Measurements from ENCODE around the gene AGA.

Gene AGA

GRCh38 chr4:177385576-177386277 lies 56.5 kb downstream of the AGA start:
- DNase-seq = peak; percentile 51

GRCh38 chr4:177384856-177385397 lies 57.3 kb downstream of the AGA start:
- peak; percentile 25 for DNase-seq

- DNase-seq = no peak
Observed at GRCh38 chr4:177381762-177382310, 60.4 kb downstream of the AGA start.

All from retina (tissue), 1 donor.